Stimulated activated CD4-positive, alpha-beta T cell treated with anti-CD3 and anti-CD28 coated beads, Interleukin-12 subunit alpha, Interleukin-12 subunit beta, amount 100 ng/mL, for 24 hours (primary cell): ENCODE results near the gene NELFE.
"Not testable (repeated sequence)": the region's sequence is repeated elsewhere in the genome, so short reads cannot be mapped to it uniquely, and the experiment has no call there.

Experiments used
- DNase-seq, 2 experiments: peaks; one replicate each; pipeline ENCODE4 v3.0.0-alpha.2; 2020; ENCODE audit warnings: low read depth in 2 of 2

The NELFE gene, protein sequence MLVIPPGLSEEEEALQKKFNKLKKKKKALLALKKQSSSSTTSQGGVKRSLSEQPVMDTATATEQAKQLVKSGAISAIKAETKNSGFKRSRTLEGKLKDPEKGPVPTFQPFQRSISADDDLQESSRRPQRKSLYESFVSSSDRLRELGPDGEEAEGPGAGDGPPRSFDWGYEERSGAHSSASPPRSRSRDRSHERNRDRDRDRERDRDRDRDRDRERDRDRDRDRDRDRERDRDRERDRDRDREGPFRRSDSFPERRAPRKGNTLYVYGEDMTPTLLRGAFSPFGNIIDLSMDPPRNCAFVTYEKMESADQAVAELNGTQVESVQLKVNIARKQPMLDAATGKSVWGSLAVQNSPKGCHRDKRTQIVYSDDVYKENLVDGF

GRCh38 chr6:31958741-31959739 lies at the start of gene NELFE, which contains the start of gene SKIC2:
Gene NELFE, minus strand, starts transcription at chr6:31958971. Its CDS starts 525 bp downstream, at chr6:31958446.
Gene SKIC2, plus strand, starts transcription at chr6:31959175. Its CDS starts 18 bp downstream, at chr6:31959193.
- DNase-seq, result peak; percentile 97 to 98

GRCh38 chr6:32008037-32008436 lies 49.3 kb upstream of the NELFE start:
- DNase-seq, result not testable (repeated sequence)

GRCh38 chr6:32007086-32007485 lies 48.3 kb upstream of the NELFE start:
- not testable (repeated sequence) for DNase-seq

DNA sequence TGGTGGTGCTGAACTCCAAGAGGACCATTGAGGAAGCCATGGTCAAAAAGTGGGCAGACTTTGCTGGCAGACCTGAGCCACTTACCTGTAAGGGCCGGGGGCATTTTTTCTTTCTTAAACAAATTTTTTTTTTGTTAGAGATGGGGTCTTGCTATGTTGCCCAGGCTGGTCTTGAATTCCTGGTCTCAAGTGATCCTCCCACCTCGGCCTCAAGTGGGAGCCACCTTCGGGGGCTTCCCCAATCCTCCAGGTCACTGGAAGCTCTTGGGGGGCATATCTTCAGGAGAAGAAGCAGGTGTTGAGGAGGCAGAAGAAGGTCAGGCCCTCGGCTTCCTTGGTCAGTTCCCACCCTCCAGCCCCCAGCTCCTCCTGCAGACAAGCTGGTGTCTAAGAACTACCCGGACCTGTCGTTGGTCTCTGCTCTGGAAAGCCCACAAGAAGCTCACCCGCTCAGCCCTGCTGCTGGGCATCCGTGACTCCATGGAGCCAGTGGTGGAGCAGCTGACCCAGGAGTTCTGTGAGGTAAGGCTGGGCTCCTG lies 47.3 kb upstream of the NELFE start:
- DNase-seq, result not testable (repeated sequence)

- not testable (repeated sequence) for DNase-seq
Observed at GRCh38 chr6:32005538-32005880, 46.7 kb upstream of the NELFE start.

DNA sequence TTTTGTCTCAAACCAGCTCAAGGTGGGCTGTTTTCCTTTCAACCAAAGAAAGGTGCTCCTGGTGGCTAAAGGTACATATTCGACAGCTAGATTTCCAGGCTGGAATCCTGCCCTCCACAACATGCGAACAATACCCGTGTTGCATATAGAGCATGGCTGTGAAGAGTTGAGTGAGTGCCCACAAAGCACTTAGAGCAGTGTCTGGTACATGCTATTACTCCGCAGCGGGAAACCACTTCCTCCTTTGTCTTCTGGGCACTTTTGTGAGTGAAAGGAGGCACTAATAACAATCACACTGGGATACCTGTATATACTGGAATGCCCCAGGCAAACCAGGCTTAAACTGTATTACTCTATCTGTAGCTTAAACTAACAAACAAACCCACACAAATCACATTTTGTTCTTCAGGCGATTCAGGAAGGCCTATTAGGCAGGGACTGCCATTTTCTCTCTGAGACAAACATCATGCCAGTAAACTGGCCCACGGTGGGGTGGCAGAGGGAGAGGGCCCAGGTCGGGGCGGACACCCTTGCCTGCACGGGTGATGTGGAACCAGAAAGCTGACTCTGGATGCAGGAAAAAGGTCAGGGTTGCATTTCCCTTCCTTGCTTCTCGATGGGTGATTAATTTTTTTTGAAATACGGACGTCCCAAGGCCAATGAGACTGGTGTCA lies 46.2 kb upstream of the NELFE start:
- not testable (repeated sequence) for DNase-seq

GRCh38 chr6:32004393-32004792 lies 45.6 kb upstream of the NELFE start:
- not testable (repeated sequence) for DNase-seq

DNA sequence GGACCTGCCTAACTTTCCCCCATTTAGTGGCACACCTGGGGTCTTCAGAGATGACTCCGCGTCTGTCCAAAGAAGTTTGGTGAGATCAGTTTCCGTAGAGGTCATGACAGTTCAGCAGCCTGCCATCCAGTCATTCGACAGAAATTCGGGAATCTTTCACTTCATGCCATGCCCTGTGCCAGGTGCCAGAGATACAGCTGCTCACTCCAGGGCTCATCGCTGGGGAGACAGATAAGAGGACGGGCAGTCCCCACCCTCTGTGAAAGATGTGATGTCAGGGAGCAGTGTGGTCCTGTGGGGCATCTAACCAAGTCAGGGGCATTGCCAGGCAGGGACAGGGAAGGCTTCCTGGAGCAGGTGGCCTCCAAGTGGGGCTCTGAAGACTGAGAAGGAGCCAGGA lies 44.5 kb upstream of the NELFE start:
- DNase-seq, result not testable (repeated sequence)

DNA sequence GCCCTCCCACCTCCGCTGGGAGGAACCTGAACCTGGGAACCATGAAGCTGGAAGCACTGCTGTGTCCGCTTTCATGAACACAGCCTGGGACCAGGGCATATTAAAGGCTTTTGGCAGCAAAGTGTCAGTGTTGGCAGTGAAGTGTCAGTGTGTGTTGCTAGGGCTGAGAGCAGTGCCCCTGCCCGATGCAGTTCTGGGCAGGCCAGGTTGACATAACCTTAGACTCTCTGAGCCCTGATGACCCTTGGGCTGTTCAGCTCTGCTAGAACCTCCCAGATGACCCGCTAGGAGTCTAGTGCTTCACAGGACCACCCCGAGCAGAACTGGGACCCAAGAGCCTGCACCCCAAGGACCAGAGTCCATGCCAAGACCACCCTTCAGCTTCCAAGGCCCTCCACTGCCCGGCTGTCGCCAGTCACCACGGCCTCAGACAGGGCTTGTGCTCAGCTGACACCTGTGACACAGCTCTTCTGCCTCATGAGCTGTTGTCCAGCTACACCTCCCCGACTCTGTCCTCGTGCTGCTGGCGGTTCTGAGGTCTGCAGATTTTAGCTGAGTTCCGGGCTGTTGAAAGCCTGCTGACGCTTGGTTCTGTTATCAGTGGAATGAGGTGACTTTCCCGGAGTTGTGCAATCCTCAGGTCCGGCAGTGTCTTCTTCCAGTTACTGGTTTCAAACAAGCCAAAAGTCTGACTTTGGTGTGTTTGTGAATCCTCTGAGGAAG lies 43.9 kb upstream of the NELFE start:
- DNase-seq, result not testable (repeated sequence)

- not testable (repeated sequence) for DNase-seq
Observed at GRCh38 chr6:31996385-31996784, 37.6 kb upstream of the NELFE start.

GRCh38 chr6:31994421-31994820 lies 35.6 kb upstream of the NELFE start:
- DNase-seq, result not testable (repeated sequence)

- DNase-seq, result not testable (repeated sequence)
Observed at GRCh38 chr6:31989363-31989762, 30.6 kb upstream of the NELFE start.

- DNase-seq, result not testable (repeated sequence)
Observed at GRCh38 chr6:31981744-31982143, 23.0 kb upstream of the NELFE start, which contains the start of gene C4A. Gene C4A, plus strand, starts transcription at chr6:31982057. Its CDS starts 51 bp downstream, at chr6:31982108.

- DNase-seq, result not testable (repeated sequence)
Observed at GRCh38 chr6:31980998-31981397, 22.2 kb upstream of the NELFE start.

DNA sequence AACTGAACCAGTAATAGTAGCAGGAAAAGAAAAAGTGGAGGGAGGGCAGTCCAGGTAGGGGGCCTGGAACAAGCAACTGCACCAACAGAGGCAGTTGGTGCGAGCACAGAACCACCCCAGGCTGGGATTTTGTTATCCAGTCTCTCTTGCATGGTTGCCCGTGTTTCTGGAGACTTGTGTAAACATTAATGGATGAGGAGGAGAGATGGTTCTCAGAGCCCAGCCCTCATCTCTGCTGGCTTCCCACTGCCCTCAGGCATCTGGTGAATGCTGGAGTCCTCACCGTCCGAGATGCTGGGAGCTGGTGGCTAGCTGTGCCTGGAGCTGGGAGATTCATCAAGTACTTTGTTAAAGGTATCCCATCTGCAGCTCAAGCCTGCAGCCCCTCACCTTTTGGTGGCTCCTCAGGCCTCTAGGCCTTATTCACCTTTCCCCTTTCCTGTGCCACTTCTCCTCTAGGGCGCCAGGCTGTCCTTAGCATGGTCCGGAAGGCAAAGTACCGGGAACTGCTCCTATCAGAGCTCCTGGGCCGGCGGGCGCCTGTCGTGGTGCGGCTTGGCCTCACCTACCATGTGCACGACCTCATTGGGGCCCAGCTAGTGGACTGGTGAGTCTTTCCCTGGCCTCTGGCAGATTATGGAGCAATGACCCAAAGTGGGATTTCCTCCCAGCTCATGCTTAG lies 21.6 kb upstream of the NELFE start:
- not testable (repeated sequence) for DNase-seq

- DNase-seq, result no peak
Observed at GRCh38 chr6:31979238-31979898, 20.6 kb upstream of the NELFE start.

GRCh38 chr6:31978831-31979230 lies 20.1 kb upstream of the NELFE start:
- no peak for DNase-seq

DNA sequence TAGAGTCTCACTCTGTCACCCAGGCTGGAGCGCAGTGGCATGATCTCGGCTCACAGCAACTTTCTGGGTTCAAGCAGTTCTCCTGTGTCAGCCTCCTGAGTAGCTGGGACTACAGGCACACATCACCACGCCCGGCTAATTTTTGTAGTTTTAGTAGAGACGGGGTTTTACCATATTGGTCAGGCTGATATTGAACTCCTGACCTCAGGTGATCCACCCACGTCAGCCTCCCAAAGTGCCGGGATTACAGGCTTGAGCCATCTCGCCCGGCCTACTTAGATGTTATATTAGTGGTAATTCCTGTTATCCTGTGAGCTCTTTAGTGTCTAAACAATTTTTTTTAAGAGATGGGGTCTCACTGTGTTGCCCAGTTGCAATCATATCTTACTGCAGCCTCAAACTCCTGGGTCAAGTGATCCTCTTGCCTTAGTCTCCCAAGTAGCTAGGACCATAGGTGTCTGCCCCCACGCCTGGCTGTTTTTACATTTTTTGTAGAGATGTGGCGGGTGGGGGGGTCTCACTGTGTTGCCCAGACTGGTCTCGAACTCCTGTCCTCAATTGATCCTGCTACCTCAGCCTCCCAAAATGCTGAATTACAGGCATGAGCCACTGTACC lies 19.2 kb upstream of the NELFE start:
- DNase-seq, result no peak

DNA sequence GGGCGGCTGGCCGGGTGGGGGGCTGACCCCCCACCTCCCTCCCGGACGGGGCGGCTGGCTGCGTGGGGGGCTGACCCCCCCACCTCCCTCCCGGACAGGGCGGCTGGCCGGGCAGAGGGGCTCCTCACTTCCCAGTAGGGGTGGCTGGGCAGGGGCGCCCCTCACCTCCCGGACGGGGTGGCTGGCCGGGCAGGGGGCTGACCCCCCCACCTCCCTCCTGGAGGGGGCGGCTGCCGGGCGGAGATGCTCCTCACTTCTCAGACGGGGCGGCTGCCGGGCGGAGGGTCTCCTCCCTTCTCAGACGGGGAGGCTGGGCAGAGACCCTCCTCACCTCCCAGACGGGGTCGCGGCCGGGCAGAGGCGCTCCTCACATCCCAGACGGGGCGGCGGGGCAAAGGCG lies 17.3 kb upstream of the NELFE start:
- DNase-seq, result not testable (repeated sequence)
